Measurements from ENCODE around the gene ABCB9.

GRCh38 chr12:122944605-122945592 lies 21.4 kb downstream of the ABCB9 start:
- TF ChIP-seq CTCF (conservative IDR thresholded peaks at IDR 0.05) (no peak), ZFX (IDR thresholded peaks at IDR 0.05) (no peak)

All from C4-2B (cell line).